ENCODE measurements around the gene NOP9.

DNA sequence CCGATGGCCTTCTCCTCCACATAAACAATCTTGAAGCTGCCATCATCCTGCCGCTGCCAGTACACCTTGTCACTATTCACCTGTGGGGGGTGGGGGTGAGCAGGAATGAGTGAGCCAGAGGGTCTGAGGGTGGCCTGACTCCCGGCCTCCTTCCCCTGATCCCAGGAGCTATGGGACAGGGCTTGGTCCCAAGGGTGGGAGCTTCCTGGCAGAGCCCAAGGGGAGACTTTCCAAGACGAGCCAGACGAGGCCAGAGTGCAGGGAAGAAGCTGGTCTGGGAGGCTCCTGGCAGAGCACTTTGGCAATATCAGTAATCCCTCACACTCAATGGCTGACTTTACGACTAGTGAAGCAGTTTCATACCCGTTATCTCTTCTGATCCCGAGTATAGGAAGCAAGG is 44.2 kb upstream of the NOP9 start:
- TF ChIP-seq, protein P1, sequence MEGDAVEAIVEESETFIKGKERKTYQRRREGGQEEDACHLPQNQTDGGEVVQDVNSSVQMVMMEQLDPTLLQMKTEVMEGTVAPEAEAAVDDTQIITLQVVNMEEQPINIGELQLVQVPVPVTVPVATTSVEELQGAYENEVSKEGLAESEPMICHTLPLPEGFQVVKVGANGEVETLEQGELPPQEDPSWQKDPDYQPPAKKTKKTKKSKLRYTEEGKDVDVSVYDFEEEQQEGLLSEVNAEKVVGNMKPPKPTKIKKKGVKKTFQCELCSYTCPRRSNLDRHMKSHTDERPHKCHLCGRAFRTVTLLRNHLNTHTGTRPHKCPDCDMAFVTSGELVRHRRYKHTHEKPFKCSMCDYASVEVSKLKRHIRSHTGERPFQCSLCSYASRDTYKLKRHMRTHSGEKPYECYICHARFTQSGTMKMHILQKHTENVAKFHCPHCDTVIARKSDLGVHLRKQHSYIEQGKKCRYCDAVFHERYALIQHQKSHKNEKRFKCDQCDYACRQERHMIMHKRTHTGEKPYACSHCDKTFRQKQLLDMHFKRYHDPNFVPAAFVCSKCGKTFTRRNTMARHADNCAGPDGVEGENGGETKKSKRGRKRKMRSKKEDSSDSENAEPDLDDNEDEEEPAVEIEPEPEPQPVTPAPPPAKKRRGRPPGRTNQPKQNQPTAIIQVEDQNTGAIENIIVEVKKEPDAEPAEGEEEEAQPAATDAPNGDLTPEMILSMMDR (IDR thresholded peaks at IDR 0.05), result no peak
- no peak for TF ChIP-seq POLR2A (IDR thresholded peaks at IDR 0.05)
- no peak for TF ChIP-seq POLR2AphosphoS5 (IDR thresholded peaks at IDR 0.05)
